ENCODE results near the gene MUCL1. TPM values are rescaled to one million over a fixed set of nuclear protein-coding genes. Genes with fewer than 3 reads are reported as not detected.
A peak's percentile ranks its signal among the peaks of the same experiment; 100 is the strongest.

Gene MUCL1
- total and polyA plus RNA-seq, 2 donors (not counting 1 experiment from before 2014, with no cell fraction given) = not detected

- H3K9ac ChIP-seq (ENCODE audit: low read length) = no peak overlapping the region
- H3K4me1 ChIP-seq (ENCODE audit: control insufficient read depth in 2 of 2, insufficient read depth in 2 of 2, low read length in 2 of 2) = no peaks in the 10 kb centered on the region
- H2AFZ ChIP-seq (ENCODE audit: insufficient read depth, low read depth, low read length, poor library complexity, severe bottlenecking) = no peak overlapping the region
- H3K36me3 ChIP-seq (replicated peaks in 1 of 2; ENCODE audit: control extremely low read depth in 1 of 2, control insufficient read depth in 1 of 2, extremely low read depth in 1 of 2, insufficient read depth in 2 of 2, low read length in 1 of 2) = no peaks in the 10 kb centered on the region
- peaks cover 0 to 13% (median 0%) of the 10 kb centered on the region in 3 donors for H3K9me3 ChIP-seq (ENCODE audit: control extremely low read depth in 1 of 3, control insufficient read depth in 2 of 3, insufficient read depth in 1 of 3, low read length in 2 of 3)
- no CpG with 5 or more reads among the region's 2 CpGs for WGBS (ENCODE audit: insufficient coverage)
- Mint-ChIP-seq H3K4me3 (no peak overlapping the region), H3K27me3 (peaks cover 17% of the 10 kb centered on the region), H3K27ac (no peak overlapping the region), H3K4me1 (no peaks in the 10 kb centered on the region), H3K9me3 (ENCODE audit: insufficient read depth) (no peaks in the 10 kb centered on the region)
- no peaks in the 10 kb centered on the region for H3K79me2 ChIP-seq (ENCODE audit: control insufficient read depth, insufficient read depth, low read length)
- no peak overlapping the region for H3K4me3 ChIP-seq (ENCODE audit: control extremely low read depth in 1 of 5, extremely low read depth in 1 of 5, insufficient read depth in 1 of 5, low read depth in 2 of 5, low read length in 4 of 5)
- TF ChIP-seq, protein P1, sequence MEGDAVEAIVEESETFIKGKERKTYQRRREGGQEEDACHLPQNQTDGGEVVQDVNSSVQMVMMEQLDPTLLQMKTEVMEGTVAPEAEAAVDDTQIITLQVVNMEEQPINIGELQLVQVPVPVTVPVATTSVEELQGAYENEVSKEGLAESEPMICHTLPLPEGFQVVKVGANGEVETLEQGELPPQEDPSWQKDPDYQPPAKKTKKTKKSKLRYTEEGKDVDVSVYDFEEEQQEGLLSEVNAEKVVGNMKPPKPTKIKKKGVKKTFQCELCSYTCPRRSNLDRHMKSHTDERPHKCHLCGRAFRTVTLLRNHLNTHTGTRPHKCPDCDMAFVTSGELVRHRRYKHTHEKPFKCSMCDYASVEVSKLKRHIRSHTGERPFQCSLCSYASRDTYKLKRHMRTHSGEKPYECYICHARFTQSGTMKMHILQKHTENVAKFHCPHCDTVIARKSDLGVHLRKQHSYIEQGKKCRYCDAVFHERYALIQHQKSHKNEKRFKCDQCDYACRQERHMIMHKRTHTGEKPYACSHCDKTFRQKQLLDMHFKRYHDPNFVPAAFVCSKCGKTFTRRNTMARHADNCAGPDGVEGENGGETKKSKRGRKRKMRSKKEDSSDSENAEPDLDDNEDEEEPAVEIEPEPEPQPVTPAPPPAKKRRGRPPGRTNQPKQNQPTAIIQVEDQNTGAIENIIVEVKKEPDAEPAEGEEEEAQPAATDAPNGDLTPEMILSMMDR (IDR thresholded peaks at IDR 0.05) = peak; percentile 43
- no peak for TF ChIP-seq EZH2 (IDR thresholded peaks at IDR 0.05; ENCODE audit: borderline replicate concordance, insufficient read depth, low read depth, low read length, poor library complexity, severe bottlenecking)
- H4K20me1 ChIP-seq (ENCODE audit: control insufficient read depth, insufficient read depth, low read length, poor library complexity, severe bottlenecking) = no peaks in the 10 kb centered on the region
- peaks cover 0 to 5% (median under 1%) of the 10 kb centered on the region in 4 experiments for H3K27me3 ChIP-seq (replicated peaks in 1 of 4; ENCODE audit: control extremely low read depth in 1 of 4, control insufficient read depth in 3 of 4, insufficient read depth in 4 of 4, low read length in 3 of 4)
- no peak overlapping the region for H3K4me2 ChIP-seq (replicated peaks; ENCODE audit: low read depth, low read length, poor library complexity, severe bottlenecking)
- intact Hi-C loops (cut with micrococcal nuclease) = no loop called here
- CTCF ChIA-PET = no interaction called here
- H3K27ac ChIP-seq (ENCODE audit: low read length in 2 of 2) = no peak overlapping the region
- no peak for DNase-seq
- no peak for ATAC-seq (ENCODE audit: low read depth)
- POLR2A ChIA-PET = no interaction called here
Observed at GRCh38 chr12:54824402-54824801, 29.9 kb upstream of the MUCL1 start.

- Histone ChIP-seq H4K20me1 (ENCODE audit: control insufficient read depth, insufficient read depth, low read length, poor library complexity, severe bottlenecking) (no peaks in the 10 kb centered on the region), H3K36me3 (replicated peaks in 1 of 2; ENCODE audit: control extremely low read depth in 1 of 2, control insufficient read depth in 1 of 2, extremely low read depth in 1 of 2, insufficient read depth in 2 of 2, low read length in 1 of 2) (no peaks in the 10 kb centered on the region), H3K4me2 (replicated peaks; ENCODE audit: low read depth, low read length, poor library complexity, severe bottlenecking) (no peak overlapping the region), H3K27ac (ENCODE audit: low read length in 2 of 2) (no peak overlapping the region), H3K9me3 (ENCODE audit: control extremely low read depth in 1 of 3, control insufficient read depth in 2 of 3, insufficient read depth in 1 of 3, low read length in 2 of 3) (no peaks in the 10 kb centered on the region), H3K4me1 (ENCODE audit: control insufficient read depth in 2 of 2, insufficient read depth in 2 of 2, low read length in 2 of 2) (no peaks in the 10 kb centered on the region), H3K27me3 (replicated peaks in 1 of 4; ENCODE audit: control extremely low read depth in 1 of 4, control insufficient read depth in 3 of 4, insufficient read depth in 4 of 4, low read length in 3 of 4) (peaks cover 0 to 7% (median 0%) of the 10 kb centered on the region in 4 experiments), H3K79me2 (ENCODE audit: control insufficient read depth, insufficient read depth, low read length) (no peaks in the 10 kb centered on the region), H3K4me3 (ENCODE audit: control extremely low read depth in 1 of 5, extremely low read depth in 1 of 5, insufficient read depth in 1 of 5, low read depth in 2 of 5, low read length in 4 of 5) (no peak overlapping the region), H3K9ac (ENCODE audit: low read length) (no peak overlapping the region), H2AFZ (ENCODE audit: insufficient read depth, low read depth, low read length, poor library complexity, severe bottlenecking) (no peak overlapping the region)
- intact Hi-C loops (cut with micrococcal nuclease) = no loop called here
- Mint-ChIP-seq H3K27me3 (peaks cover 14% of the 10 kb centered on the region), H3K4me1 (no peaks in the 10 kb centered on the region), H3K9me3 (ENCODE audit: insufficient read depth) (no peaks in the 10 kb centered on the region), H3K4me3 (no peak overlapping the region), H3K27ac (no peak overlapping the region)
- DNase-seq (no peak), ATAC-seq (ENCODE audit: low read depth) (no peak)
- 100% methylated on average over 3 of the region's 5 CpGs for WGBS (ENCODE audit: insufficient coverage)
- ChIA-PET POLR2A (no interaction called here), CTCF (no interaction called here)
- TF ChIP-seq EZH2 (IDR thresholded peaks at IDR 0.05; ENCODE audit: borderline replicate concordance, insufficient read depth, low read depth, low read length, poor library complexity, severe bottlenecking) = no peak
- TF ChIP-seq, protein P1 (IDR thresholded peaks at IDR 0.05) = no peak
Observed at GRCh38 chr12:54829511-54829910, 24.8 kb upstream of the MUCL1 start.

Measured in B cell (primary cell).